DMS 273 treated with DMSO at 0.1 percent for 48 hours (cell line): Measurements from ENCODE around the gene RHOA.
"Not testable (repeated sequence)": the region's sequence is repeated elsewhere in the genome, so short reads cannot be mapped to it uniquely, and the experiment has no call there.

Source experiments
- DNase-seq: peaks from one replicate; lab custom pipeline; 2025; lab: John Stamatoyannopoulos, UW

The RHOA gene

GRCh38 chr3:49359623-49360022, 52.2 kb downstream of the RHOA start:
- DNase-seq, result no peak

GRCh38 chr3:49358884-49359225, 52.9 kb downstream of the RHOA start:
- DNase-seq, result no peak

- peak; percentile 79 for DNase-seq
Observed at GRCh38 chr3:49358217-49358883, 53.4 kb downstream of the RHOA start, which contains the start of gene GPX1. GPX1 (minus strand) TSS chr3:49358353; CDS start chr3:49358278, 75 bp downstream.

- DNase-seq, result not testable (repeated sequence)
Observed at GRCh38 chr3:49357443-49358216, 54.1 kb downstream of the RHOA start.

- not testable (repeated sequence) for DNase-seq
Observed at GRCh38 chr3:49357095-49357442, 54.7 kb downstream of the RHOA start.

- no peak for DNase-seq
Observed at GRCh38 chr3:49352890-49353421, 58.8 kb downstream of the RHOA start.

- DNase-seq, result no peak
Observed at GRCh38 chr3:49352281-49352680, 59.5 kb downstream of the RHOA start.

- DNase-seq, result no peak
Observed at GRCh38 chr3:49351521-49352011, 60.2 kb downstream of the RHOA start.

GRCh38 chr3:49349348-49350114, 62.2 kb downstream of the RHOA start:
- DNase-seq, result no peak

- not testable (repeated sequence) for DNase-seq
Observed at GRCh38 chr3:49348361-49348760, 63.4 kb downstream of the RHOA start.

- DNase-seq, result no peak
Observed at GRCh38 chr3:49346797-49347251, 65.0 kb downstream of the RHOA start.

GRCh38 chr3:49343163-49343562, 68.6 kb downstream of the RHOA start:
- no peak for DNase-seq

- no peak for DNase-seq
Observed at GRCh38 chr3:49341996-49342395, 69.8 kb downstream of the RHOA start.

GRCh38 chr3:49339941-49340800, 71.6 kb downstream of the RHOA start, which contains the start of gene USP4:
USP4 (minus strand) TSS chr3:49340053; CDS start chr3:49340024, 29 bp downstream.
- peak; percentile 73 for DNase-seq

- no peak for DNase-seq
Observed at GRCh38 chr3:49339581-49339940, 72.2 kb downstream of the RHOA start.

- DNase-seq, result no peak
Observed at GRCh38 chr3:49333916-49334633, 77.7 kb downstream of the RHOA start.

GRCh38 chr3:49333091-49333490, 78.7 kb downstream of the RHOA start:
- no peak for DNase-seq

- DNase-seq, result no peak
Observed at GRCh38 chr3:49329186-49329585, 82.6 kb downstream of the RHOA start.

GRCh38 chr3:49328350-49328749, 83.4 kb downstream of the RHOA start:
- not testable (repeated sequence) for DNase-seq

- no peak for DNase-seq
Observed at GRCh38 chr3:49327485-49327884, 84.3 kb downstream of the RHOA start.

GRCh38 chr3:49324768-49325167, 87.0 kb downstream of the RHOA start:
- no peak for DNase-seq
